ES-I3 (cell line): Measurements from ENCODE around the gene HPSE2.
"Not testable (repeated sequence)": the region's sequence is repeated elsewhere in the genome, so short reads cannot be mapped to it uniquely, and the experiment has no call there.

Experiments used
- H3K36me3 ChIP-seq: 2 replicates; pipeline ENCODE4 v1.6.1; 2013; ENCODE audit warnings: mild to moderate bottlenecking, low read length, control low read depth, moderate library complexity; ENCODE audit not compliant: insufficient read depth
- H3K4me1 ChIP-seq: 2 replicates; pipeline ENCODE4 v1.6.1; 2013; ENCODE audit warnings: mild to moderate bottlenecking, control low read depth, low read length; ENCODE audit not compliant: insufficient read depth
- H3K9ac ChIP-seq: 2 replicates; pipeline ENCODE4 v1.6.1; 2013; ENCODE audit warnings: low read depth, mild to moderate bottlenecking, low read length, moderate library complexity
- H3K9me3 ChIP-seq: 2 replicates; pipeline ENCODE4 v1.6.1; 2013; ENCODE audit warnings: mild to moderate bottlenecking, low read length, moderate library complexity; ENCODE audit not compliant: control insufficient read depth, insufficient read depth

HPSE2 gene

DNA sequence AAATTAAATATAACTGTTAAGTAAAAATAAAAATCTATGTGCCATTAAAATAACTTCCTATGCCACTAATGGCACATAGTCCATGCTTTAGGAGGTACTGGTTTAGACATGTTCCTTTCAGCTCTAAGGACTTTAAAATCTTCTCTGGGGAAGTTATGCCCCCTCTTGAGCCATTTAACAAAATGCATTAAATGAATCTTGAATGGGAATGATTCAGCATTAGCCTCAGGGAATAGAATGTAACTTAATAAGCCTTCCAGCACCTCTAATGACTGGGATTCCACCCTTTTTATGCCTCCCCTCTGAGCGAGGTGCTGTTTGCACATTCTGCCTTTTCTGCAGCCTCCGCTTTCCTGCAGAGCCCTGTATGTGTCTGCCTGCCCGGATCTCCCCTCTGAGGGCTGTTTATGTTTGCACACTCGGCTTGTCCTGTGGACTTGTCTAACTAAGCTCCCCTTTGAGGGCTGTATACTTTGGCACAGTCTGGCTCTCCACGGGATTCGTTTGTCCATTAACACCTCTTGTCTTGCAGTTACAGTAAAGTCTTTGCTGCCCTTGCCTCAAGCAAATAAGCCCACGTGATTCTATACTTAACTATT lies 680.5 kb downstream of the HPSE2 start:
- Histone ChIP-seq H3K9me3 (no peaks in the 10 kb centered on the region), H3K9ac (no peak overlapping the region), H3K36me3 (no peaks in the 10 kb centered on the region), H3K4me1 (0 out of 2 replicates have a peak, but pooled peaks cover 3% of the 10 kb centered on the region)

DNA sequence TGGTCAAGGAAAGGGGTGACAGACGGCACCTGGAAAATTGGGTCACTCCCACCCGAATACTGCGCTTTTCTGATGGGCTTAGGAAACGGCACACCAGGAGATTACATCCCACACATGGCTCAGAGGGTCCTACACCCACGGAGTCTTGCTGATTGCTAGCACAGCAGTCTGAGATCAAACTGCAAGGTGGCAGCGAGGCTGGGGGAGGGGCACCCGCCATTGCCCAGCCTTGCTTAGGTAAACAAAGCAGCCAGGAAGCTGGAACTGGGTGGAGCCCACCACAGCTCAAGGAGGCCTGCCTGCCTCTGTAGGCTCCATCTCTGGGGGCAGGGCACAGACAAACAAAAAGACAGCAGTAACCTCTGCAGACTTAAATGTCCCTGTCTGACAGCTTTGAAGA lies 694.1 kb downstream of the HPSE2 start:
- H3K9me3 ChIP-seq, H3K36me3 ChIP-seq, H3K9ac ChIP-seq, H3K4me1 ChIP-seq: not testable (repeated sequence)

DNA sequence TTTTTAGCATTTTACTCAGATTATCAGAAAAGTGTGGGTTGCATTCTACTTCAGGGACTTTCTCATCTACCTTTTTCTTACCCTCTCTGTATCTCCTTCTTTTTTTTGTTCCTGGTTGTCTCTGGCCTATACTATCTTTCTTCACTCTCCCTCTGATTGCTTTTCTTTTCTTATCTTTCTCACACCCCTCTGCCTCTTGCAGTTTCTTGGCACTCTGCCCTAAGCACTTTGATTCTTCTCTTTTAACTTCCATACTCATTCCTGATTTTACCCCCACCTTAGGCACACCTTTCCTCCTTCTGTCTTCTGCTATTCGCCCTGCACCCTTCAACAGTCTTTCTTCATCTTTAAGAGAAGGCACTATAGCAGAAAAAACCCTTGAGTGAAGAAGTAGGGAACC lies 696.1 kb downstream of the HPSE2 start:
- H3K36me3 ChIP-seq: no peaks in the 10 kb centered on the region
- no peaks in the 10 kb centered on the region for H3K4me1 ChIP-seq
- no peaks in the 10 kb centered on the region for H3K9me3 ChIP-seq
- H3K9ac ChIP-seq: no peak overlapping the region

DNA sequence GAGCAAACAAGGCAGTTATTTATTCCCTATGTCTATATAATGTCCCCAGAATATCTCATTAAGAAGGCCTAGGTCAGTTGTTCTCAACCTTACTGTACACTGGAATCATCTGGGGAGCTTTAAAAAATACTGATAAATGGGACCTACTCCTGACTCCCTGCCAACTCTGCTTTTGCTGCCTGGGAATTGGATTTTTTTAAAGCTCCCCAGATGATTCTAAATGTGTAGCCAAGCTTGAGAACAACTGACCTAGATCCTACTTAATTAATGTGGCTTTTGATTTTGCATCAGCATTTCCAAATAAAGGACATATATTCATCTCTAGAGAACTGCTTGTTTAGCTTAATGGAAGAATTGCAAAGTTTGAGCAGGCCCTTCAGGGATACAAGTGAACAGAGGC lies 697.2 kb downstream of the HPSE2 start:
- H3K9ac ChIP-seq: no peak overlapping the region
- H3K9me3 ChIP-seq: no peaks in the 10 kb centered on the region
- no peaks in the 10 kb centered on the region for H3K36me3 ChIP-seq
- no peaks in the 10 kb centered on the region for H3K4me1 ChIP-seq

DNA sequence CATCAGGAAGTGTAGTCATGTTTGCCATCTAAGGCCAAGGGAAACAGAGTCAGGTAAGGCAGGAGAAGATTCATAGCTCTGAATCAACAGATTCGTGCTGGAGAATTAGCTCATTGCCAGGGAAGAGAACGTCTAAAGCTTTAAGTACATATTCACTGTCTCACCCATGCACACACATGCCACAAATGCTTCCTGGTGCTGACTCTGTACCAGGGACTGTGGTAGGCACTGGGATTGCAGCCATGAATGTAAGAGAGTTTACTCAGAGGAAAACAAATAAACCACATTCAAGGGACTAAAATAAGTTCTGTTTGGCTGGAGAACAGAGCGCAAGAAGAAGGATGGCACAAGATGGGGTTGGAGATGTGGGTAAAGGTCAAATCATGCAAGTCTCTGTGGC lies 699.1 kb downstream of the HPSE2 start:
- Histone ChIP-seq H3K4me1 (no peaks in the 10 kb centered on the region), H3K9ac (no peak overlapping the region), H3K9me3 (no peaks in the 10 kb centered on the region; the same call in 1 of the 2 replicates), H3K36me3 (no peaks in the 10 kb centered on the region)

DNA sequence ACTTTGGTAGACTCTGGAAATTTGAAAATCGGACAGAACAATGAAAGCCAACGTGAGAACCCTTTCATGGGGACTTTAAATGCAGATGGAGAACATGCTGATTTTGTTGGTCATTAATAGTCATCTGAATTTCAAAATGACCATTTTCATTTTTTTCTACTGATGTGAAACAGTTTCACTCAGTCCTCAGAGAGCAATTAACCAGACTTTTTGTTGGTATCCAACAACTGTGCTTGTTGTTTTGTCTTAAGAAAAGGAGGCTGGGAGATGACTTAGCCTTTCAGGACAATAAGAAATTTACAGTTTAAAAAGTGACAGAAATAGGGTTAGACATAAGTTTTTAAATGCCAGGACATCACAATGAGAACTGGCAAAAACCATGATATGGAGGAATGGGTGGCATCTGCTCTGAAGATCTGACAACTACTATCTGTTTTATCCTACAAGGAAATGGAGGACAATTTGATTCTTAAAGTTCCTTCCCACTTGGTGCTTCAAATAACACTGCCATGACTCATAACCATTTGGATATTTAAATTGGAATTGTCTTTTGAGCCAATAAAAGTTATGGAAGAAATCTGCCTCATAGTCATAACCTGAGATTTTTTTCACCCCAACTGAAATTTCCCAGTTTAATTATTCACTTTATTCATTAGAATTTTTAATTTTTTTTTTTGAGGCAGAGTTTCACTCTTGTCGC lies 701.8 kb downstream of the HPSE2 start:
- H3K4me1 ChIP-seq: no peaks in the 10 kb centered on the region
- no peaks in the 10 kb centered on the region; the same call in 1 of the 2 replicates for H3K9me3 ChIP-seq
- H3K36me3 ChIP-seq: no peaks in the 10 kb centered on the region
- no peak overlapping the region for H3K9ac ChIP-seq

DNA sequence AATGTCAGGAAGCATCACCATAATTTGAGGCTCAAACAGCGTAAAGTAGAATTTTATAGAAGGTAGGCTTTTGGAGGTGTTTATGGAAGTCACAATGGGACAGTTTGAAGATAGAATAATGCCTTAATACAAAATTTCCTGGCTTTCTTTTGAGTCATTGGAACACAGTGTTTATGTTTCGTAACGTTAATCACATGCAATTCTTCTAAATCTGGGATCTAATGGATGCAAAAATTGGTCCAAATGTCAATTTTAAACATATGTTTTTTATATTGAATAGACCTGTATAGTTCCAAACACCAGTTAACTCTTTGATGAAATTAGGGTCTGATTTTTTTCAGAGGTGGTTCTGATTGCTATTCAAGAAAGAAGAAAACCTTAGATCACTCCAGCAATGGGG lies 702.4 kb downstream of the HPSE2 start:
- Histone ChIP-seq H3K36me3 (no peaks in the 10 kb centered on the region), H3K4me1 (no peaks in the 10 kb centered on the region), H3K9me3 (no peaks in the 10 kb centered on the region; the same call in 1 of the 2 replicates), H3K9ac (no peak overlapping the region)

DNA sequence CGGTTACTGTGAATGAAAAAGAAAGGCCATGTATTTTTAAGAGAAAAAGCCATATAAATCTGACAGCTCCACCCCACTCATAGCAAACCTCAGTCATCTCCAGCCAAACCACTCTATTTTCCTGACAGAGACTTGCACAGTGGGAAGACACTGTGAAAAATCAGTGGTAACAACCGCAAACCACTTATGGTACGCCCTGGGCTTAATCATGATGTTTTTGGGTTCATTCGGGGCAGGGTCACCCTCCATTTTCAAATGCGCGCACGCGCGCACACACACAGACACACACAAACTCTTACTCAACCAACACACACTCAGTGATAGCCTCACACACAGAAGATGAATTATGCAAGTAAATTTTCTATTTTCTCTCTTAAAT lies 706.9 kb downstream of the HPSE2 start:
- Histone ChIP-seq H3K4me1 (no peaks in the 10 kb centered on the region), H3K36me3 (no peaks in the 10 kb centered on the region), H3K9me3 (no peaks in the 10 kb centered on the region; the same call in 1 of the 2 replicates), H3K9ac (no peak overlapping the region)

DNA sequence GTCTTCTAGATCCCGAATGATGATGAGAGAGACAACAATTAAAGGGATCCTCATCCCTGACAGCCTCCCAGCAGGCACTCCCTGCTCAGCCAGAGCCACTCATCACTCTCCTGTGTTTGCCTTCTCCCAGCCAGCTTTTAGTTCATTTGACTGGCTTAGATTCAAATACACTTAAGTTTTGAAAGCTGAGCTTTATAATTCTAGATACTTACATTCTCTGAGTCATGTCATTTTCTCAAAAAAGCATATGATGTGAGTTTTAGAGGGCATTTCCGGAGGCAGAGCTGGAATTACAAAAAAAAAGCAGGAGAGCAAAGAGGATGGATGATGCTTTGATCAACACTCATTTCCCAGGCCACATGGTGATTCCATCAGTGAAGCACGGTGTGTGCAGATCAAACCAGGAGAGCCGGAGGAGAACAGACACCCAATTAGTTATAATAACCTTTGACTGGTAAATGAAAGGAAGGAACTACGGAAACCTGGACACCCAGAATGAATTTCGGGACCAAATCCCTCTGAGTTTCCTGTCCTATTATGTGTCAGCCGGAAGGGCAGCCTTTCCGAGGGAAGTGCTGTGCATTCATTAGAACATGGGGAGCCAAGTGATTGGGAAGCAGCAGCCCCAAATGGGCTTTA lies 707.4 kb downstream of the HPSE2 start:
- Histone ChIP-seq H3K9ac (no peak overlapping the region), H3K9me3 (no peaks in the 10 kb centered on the region; the same call in 1 of the 2 replicates), H3K4me1 (no peaks in the 10 kb centered on the region), H3K36me3 (no peaks in the 10 kb centered on the region)

DNA sequence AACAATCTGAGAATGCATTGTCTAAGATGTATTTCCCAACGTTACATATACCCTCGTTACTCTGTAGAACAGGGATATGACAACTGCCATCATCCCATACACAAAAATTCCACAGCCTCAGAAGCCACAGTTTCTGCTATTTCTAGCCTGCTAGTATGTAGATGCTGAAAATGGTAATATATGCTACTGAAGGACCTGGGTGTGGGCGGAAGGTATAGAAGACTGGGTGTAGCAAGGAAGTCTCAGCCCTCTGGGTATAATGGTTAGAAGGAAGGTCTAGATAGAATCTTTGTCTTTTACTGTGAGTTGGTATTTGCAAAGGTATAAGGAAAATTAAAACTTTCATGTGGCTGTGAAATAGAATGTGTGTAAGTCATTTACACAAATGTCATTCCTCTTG lies 709.7 kb downstream of the HPSE2 start:
- no peak overlapping the region for H3K9ac ChIP-seq
- H3K36me3 ChIP-seq: no peaks in the 10 kb centered on the region
- H3K4me1 ChIP-seq: no peaks in the 10 kb centered on the region
- no peaks in the 10 kb centered on the region for H3K9me3 ChIP-seq

DNA sequence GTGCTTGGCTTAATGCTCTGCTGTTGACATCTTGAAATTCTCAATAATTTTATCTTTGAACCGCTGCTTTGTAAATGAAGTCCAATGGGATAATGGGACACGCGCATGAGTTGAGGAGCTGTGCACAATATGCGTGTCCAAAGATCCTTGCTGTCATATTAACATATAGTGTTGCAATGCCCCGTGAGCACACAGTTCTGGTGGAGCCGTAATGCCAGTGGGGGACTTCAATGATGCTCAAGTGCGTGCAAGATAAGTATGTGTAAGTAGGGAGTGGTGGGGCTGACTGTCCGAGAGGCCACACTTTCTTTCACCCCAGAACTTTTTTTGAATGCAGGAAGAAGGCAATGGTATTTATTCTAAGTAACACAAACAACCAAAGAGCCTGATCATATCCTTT lies 711.5 kb downstream of the HPSE2 start:
- no peaks in the 10 kb centered on the region for H3K36me3 ChIP-seq
- H3K9me3 ChIP-seq: no peaks in the 10 kb centered on the region
- H3K9ac ChIP-seq: no peak overlapping the region
- H3K4me1 ChIP-seq: no peaks in the 10 kb centered on the region

DNA sequence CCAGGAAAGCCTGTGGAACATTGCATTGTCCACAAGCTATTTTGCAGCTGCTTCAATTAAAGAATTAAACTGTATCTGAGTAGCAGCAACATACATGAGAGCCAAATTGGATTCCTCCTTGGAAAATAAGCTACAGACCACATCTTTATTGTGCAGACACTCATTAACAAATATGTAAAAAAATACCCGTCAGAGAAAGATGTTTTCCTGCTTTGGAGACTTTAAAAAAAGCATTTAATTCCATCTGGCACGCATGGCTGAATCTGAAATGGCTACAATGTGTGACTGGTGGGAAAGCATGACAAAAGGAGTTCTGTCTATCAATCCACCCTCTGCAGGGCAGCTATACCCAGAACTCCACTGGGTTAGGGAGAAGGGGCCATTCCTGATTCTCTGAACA lies 715.8 kb downstream of the HPSE2 start:
- Histone ChIP-seq H3K9me3 (no peaks in the 10 kb centered on the region), H3K9ac (no peak overlapping the region), H3K4me1 (no peaks in the 10 kb centered on the region), H3K36me3 (no peaks in the 10 kb centered on the region)

DNA sequence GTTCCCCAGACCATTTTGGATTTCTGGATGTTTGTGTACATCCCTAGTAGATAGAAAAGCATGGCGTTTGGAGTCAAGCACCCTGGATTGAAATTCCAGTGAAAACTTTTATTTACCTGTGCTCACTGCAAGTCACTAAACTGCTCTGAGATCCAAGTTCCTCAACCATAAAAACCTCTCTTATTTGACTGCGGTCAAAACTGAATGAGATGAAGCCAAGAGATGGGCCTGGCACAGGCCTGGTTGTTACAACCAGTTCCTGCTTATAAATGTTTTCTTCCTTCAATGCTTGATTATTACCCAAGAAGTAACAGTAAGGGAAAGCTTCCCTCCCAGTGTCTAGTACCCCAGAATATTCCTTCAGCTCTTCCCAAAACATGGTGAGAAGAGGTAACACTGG lies 718.0 kb downstream of the HPSE2 start:
- no peaks in the 10 kb centered on the region for H3K9me3 ChIP-seq
- H3K9ac ChIP-seq: no peak overlapping the region
- no peaks in the 10 kb centered on the region for H3K36me3 ChIP-seq
- H3K4me1 ChIP-seq: no peaks in the 10 kb centered on the region

DNA sequence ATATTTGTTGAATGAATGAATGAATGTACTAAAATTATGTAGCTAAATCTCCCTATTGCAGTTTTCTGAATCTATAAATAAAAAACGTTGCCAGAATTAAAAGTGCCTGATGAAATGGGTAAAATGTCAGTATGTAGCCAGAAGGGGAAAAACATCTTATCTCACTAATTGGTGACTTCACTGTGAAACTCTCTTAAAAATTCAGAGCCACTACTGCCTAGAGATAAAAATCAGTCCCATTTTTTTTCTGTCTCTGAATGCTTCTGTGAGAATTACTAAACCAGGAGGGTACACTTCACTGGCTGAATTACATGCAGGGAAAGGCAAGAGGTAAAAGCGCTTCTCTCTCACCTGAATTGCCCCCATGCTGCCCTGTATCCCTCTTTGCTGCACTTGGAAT lies 719.3 kb downstream of the HPSE2 start:
- no peaks in the 10 kb centered on the region for H3K4me1 ChIP-seq
- H3K9ac ChIP-seq: no peak overlapping the region
- H3K36me3 ChIP-seq: no peaks in the 10 kb centered on the region
- no peaks in the 10 kb centered on the region for H3K9me3 ChIP-seq

DNA sequence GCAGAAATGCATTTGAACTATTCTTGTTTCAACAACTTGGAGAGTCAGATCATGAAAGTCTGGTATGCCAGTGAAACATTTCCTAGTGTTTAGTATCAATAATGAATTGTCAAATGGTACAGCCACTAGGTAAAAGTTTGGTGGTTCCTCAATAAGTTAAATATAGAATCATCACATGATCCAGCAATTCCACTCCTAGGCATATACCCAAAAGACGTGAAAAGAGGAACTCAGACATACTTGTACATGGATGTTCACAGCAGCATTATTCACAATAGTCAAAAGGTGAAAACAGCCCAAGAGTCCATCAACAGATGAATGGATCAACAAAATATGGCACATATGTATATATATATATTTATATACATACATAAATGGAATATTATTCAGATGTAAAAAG lies 721.9 kb downstream of the HPSE2 start:
- Histone ChIP-seq H3K9ac (no peak overlapping the region), H3K4me1 (no peaks in the 10 kb centered on the region), H3K36me3 (no peaks in the 10 kb centered on the region), H3K9me3 (no peaks in the 10 kb centered on the region)
